Neutrophil (primary cell): ENCODE measurements around the gene NPAS3.

Source experiments
- H3K27ac ChIP-seq: fragments of 200-600 bp; sonication (generic); 2 replicates; pipeline ENCODE4 v1.5.1; 2016; ENCODE audit warnings: mild to moderate bottlenecking, moderate library complexity
- H3K27me3 ChIP-seq: fragments of 200-600 bp; sonication (generic); 2 replicates; pipeline ENCODE4 v1.6.0; 2016; ENCODE audit warnings: mild to moderate bottlenecking
- H3K36me3 ChIP-seq: fragments of 200-600 bp; sonication (generic); 2 replicates; pipeline ENCODE4 v1.5.1; 2017
- H3K4me1 ChIP-seq, 2 experiments: fragments of 200-600 bp in 1 of 2; sonication (generic) in 1 of 2; 1 replicate in 1 of 2; 2 replicates in 1 of 2; pipeline versions ENCODE4 v1.5.1 to v1.6.1; 2013 to 2016; ENCODE audit warnings: low read depth in 1 of 2, low read length in 1 of 2, mild to moderate bottlenecking in 1 of 2, moderate library complexity in 1 of 2; ENCODE audit not compliant: control insufficient read depth in 1 of 2, insufficient read depth in 1 of 2
- H3K4me3 ChIP-seq, 2 experiments: fragments of 200-600 bp in 1 of 2; sonication (generic) in 1 of 2; 1 replicate in 1 of 2; 2 replicates in 1 of 2; pipeline ENCODE4 v1.5.1; 2013 to 2016; ENCODE audit warnings: low read depth in 1 of 2, low read length in 1 of 2, mild to moderate bottlenecking in 1 of 2, moderate library complexity in 1 of 2
- H3K9me3 ChIP-seq: fragments of 200-600 bp; sonication (generic); 2 replicates; pipeline ENCODE4 v1.5.1; 2016
- CTCF ChIP-seq: fragments of 200-600 bp; sonication (generic); IDR thresholded peaks from 2 replicates; pipeline ENCODE4 v1.5.1; 2016; ENCODE audit warnings: antibody characterized with exemption

The NPAS3 gene

GRCh38 chr14:32980902-32981501 lies 42.3 kb downstream of the NPAS3 start:
- Histone ChIP-seq H3K4me1 (no peaks in the 10 kb centered on the region), H3K27ac (no peak overlapping the region), H3K27me3 (no peaks in the 10 kb centered on the region), H3K4me3 (no peak overlapping the region), H3K36me3 (no peaks in the 10 kb centered on the region), H3K9me3 (no peaks in the 10 kb centered on the region)
- no peak for TF ChIP-seq CTCF

GRCh38 chr14:32984241-32984930 lies 45.7 kb downstream of the NPAS3 start:
- Histone ChIP-seq H3K4me3 (no peak overlapping the region), H3K9me3 (no peaks in the 10 kb centered on the region), H3K4me1 (no peaks in the 10 kb centered on the region), H3K27me3 (no peaks in the 10 kb centered on the region), H3K36me3 (no peaks in the 10 kb centered on the region), H3K27ac (no peak overlapping the region)
- TF ChIP-seq CTCF = no peak

GRCh38 chr14:32985866-32986265 lies 47.2 kb downstream of the NPAS3 start:
- no peaks in the 10 kb centered on the region for H3K36me3 ChIP-seq
- H3K4me1 ChIP-seq = no peaks in the 10 kb centered on the region
- H3K4me3 ChIP-seq = no peak overlapping the region
- TF ChIP-seq CTCF = no peak
- H3K9me3 ChIP-seq = no peaks in the 10 kb centered on the region
- no peak overlapping the region for H3K27ac ChIP-seq
- H3K27me3 ChIP-seq = no peaks in the 10 kb centered on the region

- Histone ChIP-seq H3K36me3 (no peaks in the 10 kb centered on the region), H3K4me3 (no peak overlapping the region), H3K9me3 (no peaks in the 10 kb centered on the region), H3K4me1 (no peaks in the 10 kb centered on the region), H3K27me3 (no peaks in the 10 kb centered on the region), H3K27ac (no peak overlapping the region)
- TF ChIP-seq CTCF = no peak
Measured at GRCh38 chr14:32986791-32987540, 48.3 kb downstream of the NPAS3 start.

- TF ChIP-seq CTCF = no peak
- Histone ChIP-seq H3K27ac (no peak overlapping the region), H3K4me1 (no peaks in the 10 kb centered on the region)
Measured at GRCh38 chr14:32991691-32992090, 53.0 kb downstream of the NPAS3 start.

More at GRCh38 chr14:32991691-32992090, 53.0 kb downstream of the NPAS3 start:
- Histone ChIP-seq H3K27me3 (no peaks in the 10 kb centered on the region), H3K4me3 (no peak overlapping the region), H3K9me3 (no peaks in the 10 kb centered on the region), H3K36me3 (no peaks in the 10 kb centered on the region)
